CD4-positive, alpha-beta T cell treated with Interleukin-17A for 4 hours (primary cell): ENCODE measurements around the gene HCAR3.

Source experiments
- DNase-seq: peaks from one replicate; pipeline ENCODE4 v3.0.0-alpha.2; 2020; ENCODE audit warnings: mixed read lengths

Gene HCAR3

GRCh38 chr12:122665759-122666158 is 50.9 kb downstream of the HCAR3 start:
- no peak for DNase-seq

GRCh38 chr12:122665349-122665748 is 51.3 kb downstream of the HCAR3 start:
- no peak for DNase-seq
